ENCODE data around the gene FARSB. TPM values are rescaled to one million over a fixed set of nuclear protein-coding genes. Genes with fewer than 3 reads are reported as not detected.

FARSB gene
- total and polyA plus RNA-seq, 2 donors (not counting 1 experiment from before 2014, with no cell fraction given): 9.4 to 34.8 TPM

- Histone ChIP-seq H3K36me3 (ENCODE audit: control insufficient read depth, insufficient read depth, low read length) (no peaks in the 10 kb centered on the region), H3K79me2 (ENCODE audit: control insufficient read depth, insufficient read depth, low read length) (no peaks in the 10 kb centered on the region), H3K9ac (ENCODE audit: insufficient read depth, low read length) (no peak overlapping the region), H3K4me3 (replicated peaks in 1 of 4; ENCODE audit: control extremely low read depth in 1 of 4, insufficient read depth in 1 of 4, low read depth in 3 of 4, low read length in 4 of 4) (no peak overlapping the region), H3K27ac (ENCODE audit: insufficient read depth, low read length) (no peak overlapping the region), H4K20me1 (ENCODE audit: control insufficient read depth, extremely low read depth, insufficient read depth, low read length) (no peaks in the 10 kb centered on the region), H3K27me3 (ENCODE audit: control insufficient read depth, insufficient read depth, low read length) (peaks cover 3% of the 10 kb centered on the region), H3K9me3 (ENCODE audit: control insufficient read depth, insufficient read depth, low read depth, low read length) (no peaks in the 10 kb centered on the region), H3K4me1 (ENCODE audit: control insufficient read depth, extremely low read depth, insufficient read depth, low read length) (no peaks in the 10 kb centered on the region), H2AFZ (ENCODE audit: low read length) (no peak overlapping the region), H3K4me2 (ENCODE audit: extremely low read depth, insufficient read depth, low read length) (no peak overlapping the region)
- no peak for TF ChIP-seq EZH2 (IDR thresholded peaks at IDR 0.05; ENCODE audit: low read length, missing control alignments)
- TF ChIP-seq CTCF (conservative IDR thresholded peaks at IDR 0.05 in 1 of 2, IDR thresholded peaks at IDR 0.05 in 1 of 2; ENCODE audit: low read depth in 1 of 2, low read length in 2 of 2): no peak
- DNase-seq (ENCODE audit: low read depth in 2 of 2): no peak
These were observed 27.9 kb upstream of the FARSB start for GRCh38 chr2:222683805-222684204.

- Histone ChIP-seq H4K20me1 (ENCODE audit: control insufficient read depth, extremely low read depth, insufficient read depth, low read length) (no peaks in the 10 kb centered on the region), H3K9me3 (ENCODE audit: control insufficient read depth, insufficient read depth, low read depth, low read length) (no peaks in the 10 kb centered on the region), H3K4me1 (ENCODE audit: control insufficient read depth, extremely low read depth, insufficient read depth, low read length) (no peaks in the 10 kb centered on the region), H3K79me2 (ENCODE audit: control insufficient read depth, insufficient read depth, low read length) (no peaks in the 10 kb centered on the region), H3K27ac (ENCODE audit: insufficient read depth, low read length) (no peak overlapping the region), H3K27me3 (ENCODE audit: control insufficient read depth, insufficient read depth, low read length) (peaks cover 6% of the 10 kb centered on the region), H3K4me2 (ENCODE audit: extremely low read depth, insufficient read depth, low read length) (no peak overlapping the region), H2AFZ (ENCODE audit: low read length) (no peak overlapping the region), H3K36me3 (ENCODE audit: control insufficient read depth, insufficient read depth, low read length) (no peaks in the 10 kb centered on the region), H3K9ac (ENCODE audit: insufficient read depth, low read length) (no peak overlapping the region), H3K4me3 (replicated peaks in 1 of 4; ENCODE audit: control extremely low read depth in 1 of 4, insufficient read depth in 1 of 4, low read depth in 3 of 4, low read length in 4 of 4) (no peak overlapping the region)
- TF ChIP-seq CTCF (conservative IDR thresholded peaks at IDR 0.05 in 1 of 2, IDR thresholded peaks at IDR 0.05 in 1 of 2; ENCODE audit: low read depth in 1 of 2, low read length in 2 of 2) (no peak), EZH2 (IDR thresholded peaks at IDR 0.05; ENCODE audit: low read length, missing control alignments) (no peak)
- no peak for DNase-seq (ENCODE audit: low read depth in 2 of 2)
These were observed 22.1 kb upstream of the FARSB start for GRCh38 chr2:222677981-222678380.

- no peak overlapping the region for H3K9ac ChIP-seq (ENCODE audit: insufficient read depth, low read length)
- no peak for DNase-seq (ENCODE audit: low read depth in 2 of 2)
- no peaks in the 10 kb centered on the region for H3K36me3 ChIP-seq (ENCODE audit: control insufficient read depth, insufficient read depth, low read length)
- H3K27ac ChIP-seq (ENCODE audit: insufficient read depth, low read length): no peak overlapping the region
- TF ChIP-seq CTCF (conservative IDR thresholded peaks at IDR 0.05 in 1 of 2, IDR thresholded peaks at IDR 0.05 in 1 of 2; ENCODE audit: low read depth in 1 of 2, low read length in 2 of 2) (no peak), EZH2 (IDR thresholded peaks at IDR 0.05; ENCODE audit: low read length, missing control alignments) (no peak)
- peaks cover 2% of the 10 kb centered on the region for H3K4me1 ChIP-seq (ENCODE audit: control insufficient read depth, extremely low read depth, insufficient read depth, low read length)
- no peaks in the 10 kb centered on the region for H4K20me1 ChIP-seq (ENCODE audit: control insufficient read depth, extremely low read depth, insufficient read depth, low read length)
- no peak overlapping the region for H2AFZ ChIP-seq (ENCODE audit: low read length)
- no peak overlapping the region for H3K4me3 ChIP-seq (replicated peaks in 1 of 4; ENCODE audit: control extremely low read depth in 1 of 4, insufficient read depth in 1 of 4, low read depth in 3 of 4, low read length in 4 of 4)
- H3K4me2 ChIP-seq (ENCODE audit: extremely low read depth, insufficient read depth, low read length): no peak overlapping the region
- peaks cover 15% of the 10 kb centered on the region for H3K27me3 ChIP-seq (ENCODE audit: control insufficient read depth, insufficient read depth, low read length)
- H3K9me3 ChIP-seq (ENCODE audit: control insufficient read depth, insufficient read depth, low read depth, low read length): no peaks in the 10 kb centered on the region
- no peaks in the 10 kb centered on the region for H3K79me2 ChIP-seq (ENCODE audit: control insufficient read depth, insufficient read depth, low read length)
These were observed 18.0 kb upstream of the FARSB start for GRCh38 chr2:222673883-222674282.

All from fibroblast of lung (primary cell).